GM21526 (cell line): Measurements from ENCODE around the gene GPC6.
"Not testable (repeated sequence)": the region's sequence is repeated elsewhere in the genome, so short reads cannot be mapped to it uniquely, and the experiment has no call there.

Experiments used
- ATAC-seq: cut with Tn5 transposase; IDR thresholded peaks from one replicate; pipeline ENCODE4 v1.9.1; 2021; ENCODE audit warnings: moderate library complexity; ENCODE audit not compliant: unreplicated experiment, low FRiP score

GPC6 gene

GRCh38 chr13:93473441-93474270 lies 247.0 kb downstream of the GPC6 start:
- no peak for ATAC-seq

GRCh38 chr13:93476175-93476574 lies 249.6 kb downstream of the GPC6 start:
- ATAC-seq, result no peak

- no peak for ATAC-seq
Observed at GRCh38 chr13:93477238-93477637, 250.6 kb downstream of the GPC6 start.

GRCh38 chr13:93480553-93481106 lies 254.0 kb downstream of the GPC6 start:
- no peak for ATAC-seq

GRCh38 chr13:93496117-93496516 lies 269.5 kb downstream of the GPC6 start:
- ATAC-seq, result not testable (repeated sequence)

GRCh38 chr13:93496985-93497673 lies 270.5 kb downstream of the GPC6 start:
- no peak for ATAC-seq

- no peak for ATAC-seq
Observed at GRCh38 chr13:93499991-93500390, 273.4 kb downstream of the GPC6 start.

- ATAC-seq, result no peak
Observed at GRCh38 chr13:93502071-93502470, 275.5 kb downstream of the GPC6 start.

- no peak for ATAC-seq
Observed at GRCh38 chr13:93502987-93503615, 276.5 kb downstream of the GPC6 start.

GRCh38 chr13:93505104-93505952 lies 278.7 kb downstream of the GPC6 start:
- no peak for ATAC-seq

- no peak for ATAC-seq
Observed at GRCh38 chr13:93511011-93511410, 284.4 kb downstream of the GPC6 start.

- ATAC-seq, result no peak
Observed at GRCh38 chr13:93515267-93515666, 288.7 kb downstream of the GPC6 start.

- ATAC-seq, result no peak
Observed at GRCh38 chr13:93517658-93518057, 291.1 kb downstream of the GPC6 start.

GRCh38 chr13:93521307-93521706 lies 294.7 kb downstream of the GPC6 start:
- no peak for ATAC-seq

- ATAC-seq, result no peak
Observed at GRCh38 chr13:93522501-93522900, 295.9 kb downstream of the GPC6 start.

- ATAC-seq, result no peak
Observed at GRCh38 chr13:93525087-93525486, 298.5 kb downstream of the GPC6 start.

GRCh38 chr13:93527748-93528297 lies 301.2 kb downstream of the GPC6 start:
- no peak for ATAC-seq

GRCh38 chr13:93529961-93530360 lies 303.4 kb downstream of the GPC6 start:
- ATAC-seq, result no peak

- no peak for ATAC-seq
Observed at GRCh38 chr13:93534181-93534700, 307.6 kb downstream of the GPC6 start.

- no peak for ATAC-seq
Observed at GRCh38 chr13:93535251-93535650, 308.6 kb downstream of the GPC6 start.
